ENCODE measurements around the gene PDE8A.

DNA sequence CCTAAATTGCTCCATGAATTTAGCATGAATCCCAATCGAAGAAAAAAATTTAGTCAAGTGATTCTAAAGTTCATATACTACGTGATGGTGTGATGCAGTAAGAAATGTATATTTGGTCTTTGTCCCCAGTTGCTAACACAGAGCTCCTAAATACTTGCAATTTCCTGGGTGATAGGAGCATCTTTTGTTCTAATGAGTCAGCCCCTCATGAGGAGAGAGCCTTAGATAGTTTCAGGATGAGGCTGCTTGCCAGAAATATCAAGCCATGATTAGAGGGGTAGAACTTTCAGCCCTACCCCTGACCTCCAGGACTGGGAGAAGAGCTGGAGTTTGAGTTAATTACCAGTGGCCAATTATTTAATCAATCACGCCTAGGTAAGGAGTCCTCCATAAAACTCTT lies 170.2 kb downstream of the PDE8A start:
- TF ChIP-seq, protein P1, sequence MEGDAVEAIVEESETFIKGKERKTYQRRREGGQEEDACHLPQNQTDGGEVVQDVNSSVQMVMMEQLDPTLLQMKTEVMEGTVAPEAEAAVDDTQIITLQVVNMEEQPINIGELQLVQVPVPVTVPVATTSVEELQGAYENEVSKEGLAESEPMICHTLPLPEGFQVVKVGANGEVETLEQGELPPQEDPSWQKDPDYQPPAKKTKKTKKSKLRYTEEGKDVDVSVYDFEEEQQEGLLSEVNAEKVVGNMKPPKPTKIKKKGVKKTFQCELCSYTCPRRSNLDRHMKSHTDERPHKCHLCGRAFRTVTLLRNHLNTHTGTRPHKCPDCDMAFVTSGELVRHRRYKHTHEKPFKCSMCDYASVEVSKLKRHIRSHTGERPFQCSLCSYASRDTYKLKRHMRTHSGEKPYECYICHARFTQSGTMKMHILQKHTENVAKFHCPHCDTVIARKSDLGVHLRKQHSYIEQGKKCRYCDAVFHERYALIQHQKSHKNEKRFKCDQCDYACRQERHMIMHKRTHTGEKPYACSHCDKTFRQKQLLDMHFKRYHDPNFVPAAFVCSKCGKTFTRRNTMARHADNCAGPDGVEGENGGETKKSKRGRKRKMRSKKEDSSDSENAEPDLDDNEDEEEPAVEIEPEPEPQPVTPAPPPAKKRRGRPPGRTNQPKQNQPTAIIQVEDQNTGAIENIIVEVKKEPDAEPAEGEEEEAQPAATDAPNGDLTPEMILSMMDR (IDR thresholded peaks at IDR 0.05; ENCODE audit: low read length): no peak
- TF ChIP-seq EZH2 (optimal IDR thresholded peaks at IDR 0.05; ENCODE audit: low read depth, low read length) (no peak), EZH2phosphoT487 (IDR thresholded peaks at IDR 0.05; ENCODE audit: low read length) (no peak)
